ENCODE data around the gene KIFAP3.

The KIFAP3 gene

DNA sequence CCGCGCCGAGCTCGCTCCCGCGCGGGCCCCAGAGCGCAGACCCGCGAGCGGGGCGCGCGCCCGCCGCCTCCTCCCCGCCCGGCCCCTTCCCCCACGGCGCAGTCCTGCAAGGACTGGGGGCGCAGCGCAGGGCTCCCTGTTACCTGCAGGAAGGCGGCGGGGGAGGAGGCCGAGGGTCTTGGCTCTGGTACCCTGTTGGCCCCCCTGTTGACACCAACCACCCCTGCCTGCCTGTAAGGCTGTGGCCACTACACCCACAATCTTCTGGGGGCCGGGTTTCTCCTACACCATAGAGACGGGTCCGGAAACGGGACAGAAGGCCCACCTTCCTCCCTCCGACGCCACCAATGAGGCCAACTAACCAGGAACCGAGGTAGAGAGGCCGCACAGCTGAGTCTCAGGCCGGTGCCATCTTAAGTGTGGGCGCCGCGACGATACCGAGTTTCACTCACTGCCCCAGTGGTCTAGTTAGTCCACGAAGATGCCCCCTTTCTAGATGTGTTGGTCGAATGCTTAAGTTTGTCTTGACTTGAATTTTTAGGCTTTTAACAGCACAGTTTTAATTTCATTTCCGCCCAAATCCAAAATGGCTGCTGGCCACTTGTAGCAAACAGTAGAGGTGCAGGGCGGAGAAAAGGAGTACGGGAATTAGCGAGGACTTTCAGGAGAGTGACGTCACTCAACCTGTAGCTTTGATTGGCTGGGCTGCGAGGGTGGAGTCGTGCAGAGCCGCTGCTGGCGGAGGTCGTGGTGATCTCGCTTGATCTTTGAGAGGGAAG lies 180.7 kb downstream of the KIFAP3 start, which contains the start of gene SCYL3:
Gene SCYL3 (minus strand): TSS at position 252 of the 779 bp plus-strand sequence. CDS start 5,056 bp downstream, outside the sequence.
- Histone ChIP-seq H3F3A (ENCODE audit: control insufficient read depth, insufficient read depth) (no peaks in the 10 kb centered on the region), H3K27me3 (ENCODE audit: control insufficient read depth, low read length) (no peaks in the 10 kb centered on the region), H3K36me3 (ENCODE audit: control insufficient read depth, low read length) (peaks cover 6% of the 10 kb centered on the region), H3K4me2 (ENCODE audit: low read length) (peak within 1 kb of the TSS; percentile 93), H3K9me2 (replicated peaks; ENCODE audit: control insufficient read depth, low read length) (no peaks in the 10 kb centered on the region), H4K20me1 (ENCODE audit: control insufficient read depth, insufficient read depth, low read depth, low read length) (no peaks in the 10 kb centered on the region), H3K9me3 (ENCODE audit: control insufficient read depth, insufficient read depth, low read length) (no peaks in the 10 kb centered on the region), H3K4me1 (ENCODE audit: control insufficient read depth, low read length) (peaks cover 27% of the 10 kb centered on the region), H3K79me2 (ENCODE audit: control insufficient read depth, low read length) (peaks cover 42% of the 10 kb centered on the region), H3K4me3 (ENCODE audit: low read length) (peak within 1 kb of the TSS; percentile 91), H3K27ac (ENCODE audit: low read depth, low read length) (peak within 1 kb of the TSS; percentile 84)
- no peak for TF ChIP-seq EZH2phosphoT487 (IDR thresholded peaks at IDR 0.05; ENCODE audit: borderline replicate concordance, low read length)
- TF ChIP-seq, protein P1, sequence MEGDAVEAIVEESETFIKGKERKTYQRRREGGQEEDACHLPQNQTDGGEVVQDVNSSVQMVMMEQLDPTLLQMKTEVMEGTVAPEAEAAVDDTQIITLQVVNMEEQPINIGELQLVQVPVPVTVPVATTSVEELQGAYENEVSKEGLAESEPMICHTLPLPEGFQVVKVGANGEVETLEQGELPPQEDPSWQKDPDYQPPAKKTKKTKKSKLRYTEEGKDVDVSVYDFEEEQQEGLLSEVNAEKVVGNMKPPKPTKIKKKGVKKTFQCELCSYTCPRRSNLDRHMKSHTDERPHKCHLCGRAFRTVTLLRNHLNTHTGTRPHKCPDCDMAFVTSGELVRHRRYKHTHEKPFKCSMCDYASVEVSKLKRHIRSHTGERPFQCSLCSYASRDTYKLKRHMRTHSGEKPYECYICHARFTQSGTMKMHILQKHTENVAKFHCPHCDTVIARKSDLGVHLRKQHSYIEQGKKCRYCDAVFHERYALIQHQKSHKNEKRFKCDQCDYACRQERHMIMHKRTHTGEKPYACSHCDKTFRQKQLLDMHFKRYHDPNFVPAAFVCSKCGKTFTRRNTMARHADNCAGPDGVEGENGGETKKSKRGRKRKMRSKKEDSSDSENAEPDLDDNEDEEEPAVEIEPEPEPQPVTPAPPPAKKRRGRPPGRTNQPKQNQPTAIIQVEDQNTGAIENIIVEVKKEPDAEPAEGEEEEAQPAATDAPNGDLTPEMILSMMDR (IDR thresholded peaks at IDR 0.05; ENCODE audit: low read depth, low read length, poor library complexity, severe bottlenecking) = no peak

DNA sequence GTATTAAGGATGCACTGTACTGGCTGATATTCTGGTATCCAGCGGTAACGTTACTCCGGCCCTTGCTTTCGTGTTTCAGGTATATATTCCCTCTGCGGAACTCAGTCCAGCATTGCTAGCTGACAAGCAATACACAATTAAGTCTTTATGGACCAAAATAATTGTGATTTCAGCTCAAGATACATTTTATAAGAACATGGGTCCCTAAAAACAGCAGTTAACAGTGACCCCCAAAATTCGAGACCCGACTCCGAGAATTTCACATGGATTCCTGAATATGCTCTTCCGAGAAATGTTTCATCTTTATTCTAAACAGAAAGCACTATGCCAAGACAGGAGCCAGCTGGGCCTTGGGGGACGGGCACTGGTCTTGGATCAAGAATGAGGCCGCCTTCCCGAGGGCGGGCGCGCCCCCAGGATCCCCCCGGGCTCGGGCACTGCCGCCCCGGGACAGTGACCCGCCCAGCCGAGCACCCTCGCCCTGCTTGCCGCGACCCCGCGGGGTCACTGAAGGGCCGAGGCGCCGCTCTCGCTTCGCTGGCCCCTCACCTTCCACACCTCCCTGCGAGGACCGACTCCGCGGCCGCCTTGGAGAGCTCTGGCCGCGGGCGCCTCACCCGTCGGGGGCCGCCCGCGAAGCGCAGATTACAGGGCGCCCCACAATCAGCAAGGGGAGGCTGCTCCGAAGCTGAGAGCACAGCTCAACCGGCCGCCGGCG lies 181.4 kb downstream of the KIFAP3 start:
- H3K27me3 ChIP-seq (ENCODE audit: control insufficient read depth, low read length) = no peaks in the 10 kb centered on the region
- H3K36me3 ChIP-seq (ENCODE audit: control insufficient read depth, low read length) = peaks cover 12% of the 10 kb centered on the region
- TF ChIP-seq, protein P1 (IDR thresholded peaks at IDR 0.05; ENCODE audit: low read depth, low read length, poor library complexity, severe bottlenecking) = no peak
- no peak for TF ChIP-seq EZH2phosphoT487 (IDR thresholded peaks at IDR 0.05; ENCODE audit: borderline replicate concordance, low read length)
- peaks cover 44% of the 10 kb centered on the region for H3K79me2 ChIP-seq (ENCODE audit: control insufficient read depth, low read length)
- no peaks in the 10 kb centered on the region for H4K20me1 ChIP-seq (ENCODE audit: control insufficient read depth, insufficient read depth, low read depth, low read length)
- peak overlapping the region; percentile 93 for H3K4me2 ChIP-seq (ENCODE audit: low read length)
- H3K4me3 ChIP-seq (ENCODE audit: low read length) = peak overlapping the region; percentile 91
- H3F3A ChIP-seq (ENCODE audit: control insufficient read depth, insufficient read depth) = no peaks in the 10 kb centered on the region
- no peaks in the 10 kb centered on the region for H3K9me3 ChIP-seq (ENCODE audit: control insufficient read depth, insufficient read depth, low read length)
- H3K4me1 ChIP-seq (ENCODE audit: control insufficient read depth, low read length) = peaks cover 27% of the 10 kb centered on the region
- no peaks in the 10 kb centered on the region for H3K9me2 ChIP-seq (replicated peaks; ENCODE audit: control insufficient read depth, low read length)
- H3K27ac ChIP-seq (ENCODE audit: low read depth, low read length) = peak overlapping the region; percentile 84

DNA sequence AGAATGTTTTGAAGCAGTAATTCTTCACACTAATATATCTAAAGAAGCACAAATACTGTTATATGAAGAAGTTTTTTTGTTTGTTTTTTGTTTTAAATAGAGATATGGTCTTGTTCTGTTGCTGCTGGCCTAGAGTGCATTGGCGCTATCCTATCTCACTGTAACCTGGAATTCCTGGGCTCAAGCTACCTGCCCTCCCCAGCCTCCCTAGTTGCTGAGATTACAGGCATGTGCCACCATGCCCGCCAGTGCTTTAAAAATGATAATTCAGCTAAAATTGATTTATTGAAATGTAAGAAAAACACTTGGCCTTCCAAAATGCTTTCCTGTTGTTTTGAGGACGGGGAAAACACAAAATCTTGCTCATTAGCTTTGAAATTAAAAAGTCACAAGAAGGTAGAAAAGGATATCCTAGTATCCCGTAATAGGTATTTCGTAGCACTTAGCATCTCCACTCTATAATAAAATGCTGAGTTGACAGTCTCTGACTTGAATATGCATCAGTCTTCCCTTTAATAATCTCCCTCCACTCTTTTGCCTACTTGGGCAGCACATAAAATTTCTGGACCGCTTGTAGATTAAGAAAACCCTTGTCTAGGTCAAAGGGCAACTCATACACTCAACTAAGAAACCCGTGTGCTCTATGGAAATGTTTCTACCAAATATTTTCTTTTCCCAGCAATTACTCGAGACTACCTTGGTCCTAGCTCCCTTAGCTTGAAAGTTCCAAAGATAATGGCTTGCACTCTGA lies 182.1 kb downstream of the KIFAP3 start:
- Histone ChIP-seq H3K9me2 (replicated peaks; ENCODE audit: control insufficient read depth, low read length) (no peaks in the 10 kb centered on the region), H3K4me3 (ENCODE audit: low read length) (peak overlapping the region; percentile 91), H3K4me1 (ENCODE audit: control insufficient read depth, low read length) (peaks cover 27% of the 10 kb centered on the region), H3K27ac (ENCODE audit: low read depth, low read length) (no peak overlapping the region), H3K4me2 (ENCODE audit: low read length) (peak overlapping the region; percentile 93), H3K79me2 (ENCODE audit: control insufficient read depth, low read length) (peaks cover 44% of the 10 kb centered on the region), H3K27me3 (ENCODE audit: control insufficient read depth, low read length) (no peaks in the 10 kb centered on the region), H4K20me1 (ENCODE audit: control insufficient read depth, insufficient read depth, low read depth, low read length) (no peaks in the 10 kb centered on the region), H3K9me3 (ENCODE audit: control insufficient read depth, insufficient read depth, low read length) (no peaks in the 10 kb centered on the region), H3F3A (ENCODE audit: control insufficient read depth, insufficient read depth) (no peaks in the 10 kb centered on the region), H3K36me3 (ENCODE audit: control insufficient read depth, low read length) (peaks cover 16% of the 10 kb centered on the region)
- no peak for TF ChIP-seq EZH2phosphoT487 (IDR thresholded peaks at IDR 0.05; ENCODE audit: borderline replicate concordance, low read length)
- TF ChIP-seq, protein P1 (IDR thresholded peaks at IDR 0.05; ENCODE audit: low read depth, low read length, poor library complexity, severe bottlenecking) = no peak
